ENCODE data around the gene SETD6. TPM values are rescaled to one million over a fixed set of nuclear protein-coding genes. Genes with fewer than 3 reads are reported as not detected.
A peak's percentile ranks its signal among the peaks of the same experiment; 100 is the strongest.

Gene SETD6
- total RNA-seq, 1 donor from 2014 or later, result 18.2 TPM

DNA sequence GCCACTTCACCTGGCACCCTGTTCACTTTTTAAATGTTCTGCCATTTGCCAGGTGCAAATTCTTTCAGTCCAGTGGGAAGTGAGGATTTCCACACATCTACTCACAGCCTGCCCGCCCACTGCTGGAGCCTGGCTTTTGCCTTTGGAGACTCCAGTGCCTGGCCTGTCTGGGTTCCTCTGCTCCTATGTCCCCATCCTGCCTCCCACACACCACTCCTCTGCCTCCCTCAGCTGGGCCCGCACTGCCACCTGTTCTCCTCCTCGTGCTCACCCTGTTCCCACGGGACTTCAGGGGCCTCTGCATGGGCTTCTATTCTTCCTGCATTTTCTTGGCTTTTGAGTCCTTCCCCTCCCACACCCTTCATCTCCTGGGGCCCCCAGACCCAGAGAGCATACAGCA is 23.3 kb upstream of the SETD6 start:
- ATAC-seq, result no peak
- intact Hi-C loops (cut with DNase I), result no loop called here
- DNase-seq (ENCODE audit: low spot score), result no peak

GRCh38 chr16:58492735-58493134 is 22.6 kb upstream of the SETD6 start:
- intact Hi-C loops (cut with DNase I), result no loop called here
- no peak for DNase-seq (ENCODE audit: low spot score)
- ATAC-seq, result no peak

DNA sequence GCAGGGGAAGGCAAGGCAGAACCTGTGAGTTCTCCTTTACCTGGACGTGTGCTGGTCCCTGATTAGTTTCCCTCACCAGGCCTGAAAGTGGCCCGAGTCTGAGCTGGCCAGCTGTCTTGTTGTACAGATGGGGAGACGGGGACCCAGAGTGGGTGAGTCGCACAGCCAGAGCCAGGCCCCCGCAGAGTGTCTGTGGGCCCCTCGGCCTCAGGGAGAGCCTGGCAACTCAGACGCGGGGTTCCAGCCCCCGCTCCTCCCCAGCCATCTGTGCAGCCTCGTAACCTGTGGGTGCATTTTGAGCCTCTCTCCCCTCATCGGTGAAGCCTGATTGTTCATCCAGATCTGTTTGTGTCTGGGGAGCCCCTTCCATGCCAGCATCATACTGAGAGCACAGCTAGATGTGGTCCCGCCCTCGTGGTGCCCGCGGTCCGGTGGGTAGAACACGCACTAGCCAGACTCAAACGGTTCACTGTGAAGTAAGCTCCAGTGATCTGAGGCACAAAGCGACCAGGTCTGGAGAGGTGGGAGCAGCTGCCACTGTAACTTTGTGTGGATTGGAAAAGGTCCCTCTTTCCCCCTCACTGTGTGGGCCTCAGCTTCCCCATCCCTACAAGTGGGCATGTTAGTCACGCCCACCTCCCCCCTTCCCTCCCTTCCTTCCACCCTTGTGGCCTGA is 21.4 kb upstream of the SETD6 start:
- DNase-seq (ENCODE audit: low spot score), result no peak
- intact Hi-C loops (cut with DNase I), result no loop called here
- ATAC-seq, result no peak

- DNase-seq (ENCODE audit: low spot score), result peak; percentile 94
- peak; percentile 91 for ATAC-seq
- intact Hi-C loops (cut with DNase I), result no loop called here
Observed at GRCh38 chr16:58494981-58495520, 20.3 kb upstream of the SETD6 start.

DNA sequence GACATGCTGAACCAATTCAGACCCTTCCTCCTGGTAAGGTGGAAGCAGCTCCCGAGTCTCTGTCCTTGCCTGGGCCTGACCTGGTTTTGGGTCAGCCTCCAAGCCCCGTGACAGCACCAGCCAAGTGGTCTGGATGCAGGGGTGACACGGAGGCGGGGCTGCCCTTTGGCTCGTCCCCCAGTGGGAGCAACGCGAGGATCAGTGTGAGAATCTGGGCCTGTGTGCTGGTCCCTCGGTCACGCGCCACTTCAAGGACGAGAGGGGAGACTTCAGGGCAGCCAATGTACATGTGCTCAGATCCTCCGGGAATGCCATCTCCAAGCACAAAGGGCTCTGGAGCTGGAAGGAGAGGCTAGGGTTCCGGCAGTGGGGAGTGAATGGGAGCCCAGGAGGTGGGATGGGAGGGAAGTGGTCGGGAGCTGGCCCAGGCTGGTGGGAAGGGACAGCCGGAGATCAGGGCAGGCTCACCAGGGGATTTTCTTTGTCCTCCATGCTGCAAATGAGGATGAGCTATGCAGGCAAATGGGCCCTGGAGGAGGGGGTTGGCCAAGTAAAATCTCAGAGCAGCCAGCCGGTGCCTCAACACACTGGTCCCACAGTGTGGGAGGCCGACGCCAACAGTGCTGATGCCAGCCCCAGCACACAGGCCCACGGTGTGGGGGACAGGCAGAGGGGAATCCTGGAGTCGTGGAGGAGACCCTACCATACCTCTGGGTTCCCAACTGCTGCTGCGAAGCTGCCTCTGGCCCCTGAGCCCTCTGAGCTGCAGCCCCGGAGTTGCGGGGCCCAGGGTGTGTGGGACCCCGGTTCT is 19.6 kb upstream of the SETD6 start:
- intact Hi-C loops (cut with DNase I), result no loop called here
- DNase-seq (ENCODE audit: low spot score) (no peak), ATAC-seq (peak; percentile 67)

DNA sequence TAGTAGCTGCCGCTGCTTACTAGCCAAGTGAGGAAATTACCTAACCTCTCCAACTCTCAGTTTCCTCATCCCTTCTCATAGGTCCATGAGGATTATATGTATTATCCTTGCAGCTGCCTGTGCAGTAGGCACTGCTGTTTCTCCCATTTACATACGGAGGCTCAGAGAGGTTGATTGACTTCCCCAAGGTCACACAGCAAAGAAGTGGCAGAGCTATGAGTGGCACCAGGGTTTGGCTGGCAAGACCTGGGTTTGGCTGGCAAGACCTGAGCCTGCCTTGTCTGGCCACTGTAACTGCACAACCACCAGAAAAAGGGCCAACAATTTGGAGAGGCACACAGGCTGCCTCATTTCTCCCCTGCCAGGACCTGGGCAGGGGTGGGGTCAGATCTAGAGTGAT is 17.8 kb upstream of the SETD6 start:
- intact Hi-C loops (cut with DNase I), result no loop called here
- ATAC-seq (no peak), DNase-seq (ENCODE audit: low spot score) (peak; percentile 38)

GRCh38 chr16:58497935-58498334 is 17.4 kb upstream of the SETD6 start:
- intact Hi-C loops (cut with DNase I), result no loop called here
- ATAC-seq, result no peak
- DNase-seq (ENCODE audit: low spot score), result peak; percentile 51

- DNase-seq (ENCODE audit: low spot score), result peak; percentile 42
- no peak for ATAC-seq
- intact Hi-C loops (cut with DNase I), result no loop called here
Observed at GRCh38 chr16:58498341-58499091, 16.8 kb upstream of the SETD6 start.

DNA sequence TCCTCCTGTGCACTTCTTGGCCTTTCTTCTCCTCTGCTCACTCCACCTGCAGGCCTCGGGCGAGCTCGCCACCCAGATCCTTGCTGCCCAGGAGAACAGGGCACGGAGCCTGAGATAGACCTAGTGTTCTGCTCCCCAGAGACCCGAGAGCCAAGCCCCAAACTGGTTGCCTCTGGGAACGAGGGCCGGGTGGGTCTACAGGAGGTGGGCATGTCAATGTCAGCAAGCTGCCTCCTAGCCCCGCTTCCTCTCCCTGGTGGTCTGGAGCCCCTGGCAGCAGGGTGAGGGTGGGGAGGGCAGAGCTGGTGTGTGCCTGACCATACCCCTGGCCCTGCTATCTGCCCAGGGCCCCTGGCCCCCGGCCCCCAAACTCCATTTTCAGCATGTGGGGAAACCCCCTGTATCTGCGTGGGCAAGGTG is 16.2 kb upstream of the SETD6 start:
- DNase-seq (ENCODE audit: low spot score) (peak; percentile 54), ATAC-seq (no peak)
- intact Hi-C loops (cut with DNase I), result no loop called here

- DNase-seq (ENCODE audit: low spot score) (peak; percentile 73), ATAC-seq (peak; percentile 71)
- intact Hi-C loops (cut with DNase I), result no loop called here
Observed at GRCh38 chr16:58499615-58500351, 15.5 kb upstream of the SETD6 start, which contains the start of gene NDRG4. NDRG4 (plus strand) TSS chr16:58500143; CDS start chr16:58500249, 106 bp downstream.

DNA sequence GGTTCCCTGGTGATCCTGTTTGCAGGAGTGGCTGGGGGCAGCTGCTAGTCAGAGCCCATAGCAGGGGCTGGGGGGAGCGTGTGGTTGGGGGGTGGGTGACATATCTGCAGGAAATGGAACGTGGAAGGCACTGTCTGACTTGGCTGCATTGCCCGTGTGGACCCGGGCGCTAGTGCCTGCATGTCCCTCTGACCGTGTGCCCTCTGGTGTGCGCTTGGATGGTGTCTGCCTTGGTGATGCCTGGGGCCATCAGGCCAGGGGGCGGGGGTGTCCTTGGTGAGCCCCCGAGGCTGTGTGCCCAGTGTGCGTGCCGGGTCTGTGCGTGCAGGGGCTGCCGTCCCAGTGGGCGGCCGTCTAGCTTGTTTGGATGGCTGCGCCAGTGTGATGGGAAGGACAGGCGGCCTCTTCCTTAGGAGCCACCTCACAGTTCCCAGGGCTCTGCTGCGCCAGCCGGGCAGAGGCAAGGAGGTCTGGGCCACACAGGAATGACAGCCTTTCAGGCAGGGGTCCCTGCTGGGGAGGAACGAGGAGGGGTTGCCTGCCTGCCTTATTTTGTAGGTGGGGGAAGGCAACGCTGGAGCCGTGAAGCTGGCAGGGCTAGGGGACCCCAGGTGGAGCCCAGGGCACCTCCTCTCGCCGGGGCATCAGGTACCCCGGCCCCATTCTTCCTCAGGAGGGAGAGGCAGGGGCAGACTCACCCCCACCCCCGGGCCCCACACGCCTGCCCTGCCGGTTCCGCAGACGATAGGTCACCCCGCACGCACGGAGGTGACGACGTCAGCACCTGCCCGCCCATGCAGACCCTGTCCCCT is 14.7 kb upstream of the SETD6 start:
- DNase-seq (ENCODE audit: low spot score), result peak; percentile 54
- intact Hi-C loops (cut with DNase I), result no loop called here
- peak; percentile 4 for ATAC-seq

DNA sequence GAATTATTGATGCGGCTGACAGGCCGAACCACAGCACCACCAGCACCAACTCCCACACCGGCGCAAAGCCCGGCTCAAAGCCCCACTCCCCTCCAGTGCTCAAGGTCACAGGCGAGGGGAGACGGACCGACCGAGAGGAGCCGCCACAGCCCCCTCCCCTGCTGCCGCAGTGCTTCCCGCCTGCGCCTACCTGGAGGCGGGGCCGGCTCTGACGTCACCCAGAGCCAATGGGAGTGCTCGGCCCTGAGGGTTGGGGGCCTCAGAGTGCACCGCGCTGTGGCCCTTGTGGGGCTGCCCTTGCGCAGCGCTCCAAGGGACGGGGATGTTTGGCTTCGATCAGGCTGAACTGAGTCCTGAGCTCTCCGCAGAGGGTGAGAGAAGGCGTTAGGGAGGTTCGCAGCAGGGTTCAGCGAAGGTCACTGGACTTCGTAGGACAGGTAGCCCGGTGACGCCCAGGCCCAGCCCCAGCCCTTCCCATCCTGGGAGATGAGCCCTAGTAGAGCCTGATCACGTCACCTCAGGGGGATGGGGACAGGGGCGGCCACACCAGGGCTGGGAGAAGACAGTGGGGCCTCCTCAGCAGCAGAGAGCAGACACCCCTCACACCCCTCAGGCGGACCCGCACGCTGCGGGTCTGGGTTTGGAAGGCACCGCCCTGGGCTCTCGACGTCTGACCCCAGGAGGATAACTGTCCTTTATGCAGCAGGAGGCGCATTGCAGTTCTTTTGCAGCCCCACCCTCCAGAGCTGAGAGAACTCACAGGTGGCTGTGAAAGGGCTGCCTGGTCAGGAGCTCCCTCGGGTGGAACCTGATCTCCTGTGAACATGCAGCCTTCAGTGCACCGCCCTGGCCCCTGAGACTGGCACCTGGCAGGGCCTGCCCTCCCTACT is 13.8 kb upstream of the SETD6 start:
- intact Hi-C loops (cut with DNase I), result no loop called here
- DNase-seq (ENCODE audit: low spot score) (no peak), ATAC-seq (peak; percentile 26)

GRCh38 chr16:58502217-58502921 is 12.9 kb upstream of the SETD6 start:
- ATAC-seq (no peak), DNase-seq (ENCODE audit: low spot score) (no peak)
- intact Hi-C loops (cut with DNase I), result no loop called here

DNA sequence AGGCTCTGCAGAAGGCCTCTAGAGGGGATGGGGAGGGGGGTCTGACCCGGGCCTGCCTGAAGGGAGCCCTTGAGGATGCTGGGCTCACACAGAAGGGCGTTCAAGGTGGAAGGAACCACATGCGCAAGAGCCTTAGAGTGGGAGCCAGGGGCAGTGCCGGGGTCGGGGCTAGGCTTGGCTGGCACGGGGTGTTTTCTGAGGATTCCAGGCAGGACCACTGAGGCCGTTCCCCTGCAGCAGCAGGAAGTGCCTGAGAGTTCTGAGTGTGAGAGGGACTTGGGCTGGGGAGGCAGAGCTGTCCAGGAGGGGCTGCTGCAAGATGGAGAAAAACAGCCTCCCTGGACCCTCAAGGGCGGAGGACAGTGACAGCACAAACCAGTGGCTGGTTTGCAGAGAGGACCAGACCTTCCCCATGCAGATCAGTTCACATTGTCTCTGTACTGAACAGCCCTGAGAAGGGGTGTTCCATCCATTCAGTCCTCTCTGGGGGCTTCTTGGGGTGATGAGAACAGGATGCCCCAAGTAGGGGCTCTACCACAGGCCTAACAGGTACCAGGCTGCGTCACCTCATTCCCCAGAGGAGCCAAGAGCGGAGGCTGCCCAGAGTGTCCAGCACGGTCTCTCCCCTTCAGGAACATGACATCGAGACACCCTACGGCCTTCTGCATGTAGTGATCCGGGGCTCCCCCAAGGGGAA is 12.0 kb upstream of the SETD6 start:
- intact Hi-C loops (cut with DNase I), result no loop called here
- no peak for DNase-seq (ENCODE audit: low spot score)
- ATAC-seq, result no peak

DNA sequence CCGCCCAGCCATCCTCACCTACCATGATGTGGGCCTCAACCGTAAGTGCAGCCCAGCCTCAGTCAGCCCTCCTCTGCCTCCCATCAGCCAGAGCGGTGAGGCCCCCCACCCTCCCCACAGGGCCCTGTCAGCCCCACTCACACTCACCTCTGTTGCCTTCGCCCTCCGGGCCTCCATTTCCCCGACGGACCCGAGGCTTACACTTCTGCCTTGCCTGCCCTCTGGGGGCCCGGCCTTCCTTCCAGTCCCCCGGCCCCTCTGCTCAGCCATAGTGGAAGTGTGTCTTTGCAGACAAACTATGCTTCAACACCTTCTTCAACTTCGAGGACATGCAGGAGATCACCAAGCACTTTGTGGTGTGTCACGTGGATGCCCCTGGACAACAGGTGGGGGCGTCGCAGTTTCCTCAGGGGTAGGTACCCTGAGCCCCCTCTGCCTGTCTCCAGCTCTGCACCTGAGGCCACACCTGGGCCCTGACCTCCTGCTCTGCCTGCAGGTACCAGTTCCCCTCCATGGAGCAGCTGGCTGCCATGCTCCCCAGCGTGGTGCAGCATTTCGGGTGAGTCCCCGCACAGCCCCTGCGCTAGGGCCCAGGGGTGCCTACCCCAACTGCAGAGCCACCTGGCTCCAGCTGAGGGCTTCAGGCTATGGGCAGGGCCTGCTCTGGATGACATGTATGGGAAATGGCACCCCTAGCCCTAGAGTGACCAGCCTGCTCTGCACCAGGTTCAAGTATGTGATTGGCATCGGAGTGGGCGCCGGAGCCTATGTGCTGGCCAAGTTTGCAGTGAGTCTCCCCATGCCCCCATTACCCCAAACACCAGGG is 11.2 kb upstream of the SETD6 start:
- intact Hi-C loops (cut with DNase I), result no loop called here
- ATAC-seq (no peak), DNase-seq (ENCODE audit: low spot score) (no peak)
